Astrocyte of the cerebellum (primary cell): ENCODE data around the gene DENND4A.
A peak's percentile ranks its signal among the peaks of the same experiment; 100 is the strongest.

Experiments
- DNase-seq: peaks from one replicate; pipeline ENCODE4 v3.0.0-alpha.2; 2011; ENCODE audit warnings: low read depth
- H3K4me3 ChIP-seq: 2 replicates; pipeline ENCODE4 v1.5.1; 2011; ENCODE audit warnings: mild to moderate bottlenecking, low read depth, low read length, moderate library complexity
- in situ Hi-C: cut with HindIII; loops from 2 replicates; pipeline ENCODE4 v1.10.0; 2017; ENCODE audit warnings: low sequenced_read_pairs
- TF ChIP-seq, protein P1 (sequence below): IDR thresholded peaks from 2 replicates; pipeline ENCODE4 v1.5.1; 2012; ENCODE audit warnings: low read length, low read depth, moderate library complexity, mild to moderate bottlenecking; ENCODE audit errors: missing control alignments

Gene DENND4A

DNA sequence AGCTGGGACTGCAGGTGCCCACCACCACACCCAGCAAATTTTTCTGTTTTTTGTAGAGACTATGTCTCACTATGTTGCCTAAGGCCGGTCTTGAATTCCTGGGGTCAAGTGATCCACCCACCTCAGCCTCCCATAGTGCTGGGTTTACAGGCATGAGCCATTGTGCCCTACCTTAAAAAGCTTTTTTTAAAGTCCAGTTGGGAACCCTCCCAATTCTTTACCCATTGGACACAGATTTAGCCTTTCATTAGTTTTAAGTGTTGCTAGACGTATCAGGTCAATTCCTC, 1.7 kb upstream of the DENND4A start:
- no peak for DNase-seq
- no peak overlapping the region for H3K4me3 ChIP-seq
- in situ Hi-C loops, result no loop called here
- TF ChIP-seq, protein P1, sequence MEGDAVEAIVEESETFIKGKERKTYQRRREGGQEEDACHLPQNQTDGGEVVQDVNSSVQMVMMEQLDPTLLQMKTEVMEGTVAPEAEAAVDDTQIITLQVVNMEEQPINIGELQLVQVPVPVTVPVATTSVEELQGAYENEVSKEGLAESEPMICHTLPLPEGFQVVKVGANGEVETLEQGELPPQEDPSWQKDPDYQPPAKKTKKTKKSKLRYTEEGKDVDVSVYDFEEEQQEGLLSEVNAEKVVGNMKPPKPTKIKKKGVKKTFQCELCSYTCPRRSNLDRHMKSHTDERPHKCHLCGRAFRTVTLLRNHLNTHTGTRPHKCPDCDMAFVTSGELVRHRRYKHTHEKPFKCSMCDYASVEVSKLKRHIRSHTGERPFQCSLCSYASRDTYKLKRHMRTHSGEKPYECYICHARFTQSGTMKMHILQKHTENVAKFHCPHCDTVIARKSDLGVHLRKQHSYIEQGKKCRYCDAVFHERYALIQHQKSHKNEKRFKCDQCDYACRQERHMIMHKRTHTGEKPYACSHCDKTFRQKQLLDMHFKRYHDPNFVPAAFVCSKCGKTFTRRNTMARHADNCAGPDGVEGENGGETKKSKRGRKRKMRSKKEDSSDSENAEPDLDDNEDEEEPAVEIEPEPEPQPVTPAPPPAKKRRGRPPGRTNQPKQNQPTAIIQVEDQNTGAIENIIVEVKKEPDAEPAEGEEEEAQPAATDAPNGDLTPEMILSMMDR, result no peak

- in situ Hi-C loops, result no loop called here
- no peak for DNase-seq
- TF ChIP-seq, protein P1, result no peak
- H3K4me3 ChIP-seq, result peak overlapping the region; percentile 81
Observed at GRCh38 chr15:65792988-65793817, 1.1 kb upstream of the DENND4A start.

GRCh38 chr15:65791335-65792137, 557 bp downstream of the DENND4A start:
- H3K4me3 ChIP-seq, result peak overlapping the region; percentile 81
- TF ChIP-seq, protein P1, result no peak
- no peak for DNase-seq
- in situ Hi-C loops, result no loop called here

DNA sequence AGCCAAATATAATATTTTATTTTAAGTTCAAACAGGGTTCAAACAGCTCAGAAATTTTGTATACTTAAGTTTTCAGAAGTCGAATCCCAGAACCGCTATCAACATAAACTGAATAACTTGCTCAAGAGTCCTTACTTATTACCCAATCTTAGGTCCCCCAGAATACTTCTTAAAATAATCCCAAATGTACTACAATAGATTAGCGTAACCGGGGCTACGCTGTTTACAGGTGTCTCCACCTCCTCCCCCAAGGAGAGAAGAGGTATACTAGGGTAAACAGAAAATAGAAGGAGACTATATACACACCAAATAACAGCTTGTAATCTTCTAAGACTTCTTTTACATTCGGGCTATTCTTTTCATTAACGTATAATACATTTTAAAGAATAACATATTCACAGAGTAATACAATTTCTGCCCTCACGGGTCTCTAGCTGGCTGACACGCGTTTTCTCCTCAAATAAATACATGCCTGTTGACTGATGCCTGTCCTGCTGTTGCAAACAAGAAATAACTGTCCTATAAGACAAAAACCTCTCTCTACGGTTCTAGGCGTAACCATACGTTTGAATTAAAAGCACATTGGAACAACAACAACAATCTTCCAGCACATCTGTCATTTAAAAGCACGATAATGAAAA, 1.3 kb downstream of the DENND4A start:
- no peak for DNase-seq
- in situ Hi-C loops, result no loop called here

DNA sequence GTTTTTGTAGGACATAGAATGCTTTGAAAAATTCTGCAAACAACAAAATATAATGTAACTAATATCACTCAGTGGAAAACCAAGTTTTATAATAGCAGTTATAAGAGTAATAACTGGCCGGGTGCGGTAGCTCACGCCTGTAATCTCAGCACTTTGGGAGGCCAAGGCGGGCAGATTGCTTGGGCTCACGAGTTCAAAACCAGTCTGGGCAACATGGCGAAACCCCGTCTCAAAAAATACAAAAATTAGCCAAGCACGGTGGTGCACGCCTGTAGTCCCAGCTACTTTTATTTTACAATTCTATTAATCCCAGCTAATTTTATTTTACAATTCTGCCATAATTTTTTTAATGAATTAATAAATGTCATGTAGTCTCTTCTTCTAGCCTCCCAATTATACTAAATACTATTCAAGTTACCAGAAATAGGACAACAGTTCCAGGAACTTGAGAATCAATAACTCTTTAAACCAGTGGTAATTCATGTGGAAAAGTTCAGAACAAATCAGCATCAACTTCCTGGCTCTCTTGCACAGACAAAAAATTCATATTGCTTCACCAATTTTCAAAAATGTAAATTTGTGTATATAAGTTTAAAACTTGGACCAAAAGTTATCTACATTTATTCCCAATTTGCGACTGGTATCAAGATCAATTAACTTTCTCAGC, 2.2 kb downstream of the DENND4A start:
- DNase-seq, result no peak
- H3K4me3 ChIP-seq, result no peak overlapping the region
- TF ChIP-seq, protein P1, result no peak
- in situ Hi-C loops, result no loop called here

More for the DNA sequence above, 1.3 kb downstream of the DENND4A start:
- TF ChIP-seq, protein P1, result no peak
- peak overlapping the region; percentile 81 for H3K4me3 ChIP-seq

GRCh38 chr15:65789105-65789504, 3.0 kb downstream of the DENND4A start:
- TF ChIP-seq, protein P1, result no peak
- H3K4me3 ChIP-seq, result no peak overlapping the region
- in situ Hi-C loops, result no loop called here
- no peak for DNase-seq
